Endothelial cell of umbilical vein (primary cell): ENCODE data around the gene MBD5. TPM values are rescaled to one million over a fixed set of nuclear protein-coding genes. Genes with fewer than 3 reads are reported as not detected.

Experiments
- BruUV-seq: library from RNA; stranded (reverse); fragments of 400-500 nt; replicated peaks from 2 replicates; lab custom pipeline; 2021; lab: Mats Ljungman, UMichigan
- CTCF ChIA-PET: fragments of 300-600, 350-600 bp; sonication (Branson Sonifier 250); formaldehyde crosslinking; loops from one replicate; lab custom pipeline; 2021; ENCODE audit warnings: antibody characterized with exemption, inconsistent platforms; lab: Charles Lee
- POLR2A ChIA-PET: fragments of 300-600, 350-600 bp; sonication (Branson Sonifier 250); formaldehyde crosslinking; loops from one replicate; lab custom pipeline; 2021; ENCODE audit warnings: antibody characterized with exemption, inconsistent platforms; lab: Charles Lee
- DNase-seq: peaks from one replicate; pipeline ENCODE4 v3.0.0-alpha.2; 2011; ENCODE audit warnings: low read depth, low spot score
- FAIRE-seq: peaks from 2 replicates; lab custom pipeline; 2011; peaks lifted over from hg19 to GRCh38; lab: Jason Lieb, UNC
- H2AFZ ChIP-seq: 2 replicates; pipeline ENCODE4 v1.6.0; 2012; ENCODE audit warnings: low read depth, low read length, control low read depth, inconsistent platforms
- H3K27ac ChIP-seq: 2 replicates; pipeline ENCODE4 v1.5.1; 2011; ENCODE audit warnings: low read depth, mild to moderate bottlenecking, control low read depth, low read length, moderate library complexity; ENCODE audit not compliant: insufficient read depth
- H3K27me3 ChIP-seq, 2 experiments: 2 replicates each; pipeline versions ENCODE4 v1.6.0 to v1.6.1; 2011; ENCODE audit warnings: low read length in 2 of 2, mixed read lengths in 1 of 2; ENCODE audit not compliant: control insufficient read depth in 2 of 2, insufficient read depth in 2 of 2
- H3K36me3 ChIP-seq, 2 experiments: 2 replicates in 1 of 2; 3 replicates in 1 of 2; pipeline ENCODE4 v1.5.1; 2011; ENCODE audit warnings: low read length in 2 of 2, mild to moderate bottlenecking in 1 of 2, moderate library complexity in 1 of 2; ENCODE audit not compliant: control insufficient read depth in 2 of 2, insufficient read depth in 2 of 2; ENCODE audit errors: extremely low read depth in 1 of 2
- H3K4me1 ChIP-seq: 3 replicates; pipeline ENCODE4 v1.5.1; 2011; ENCODE audit warnings: mild to moderate bottlenecking, low read length; ENCODE audit not compliant: control insufficient read depth, insufficient read depth; ENCODE audit errors: extremely low read depth
- H3K4me2 ChIP-seq: 2 replicates; pipeline ENCODE4 v1.6.1; 2011; ENCODE audit warnings: low read length, control low read depth, mixed read lengths; ENCODE audit not compliant: insufficient read depth
- H3K4me3 ChIP-seq, 3 experiments: fragments of 200-600 bp in 1 of 3; sonication (generic), shearing (Covaris generic) in 1 of 3; replicated peaks in 1 of 3; 2 replicates each; pipeline ENCODE4 v1.5.1; 2011 to 2016; ENCODE audit warnings: control low read depth in 3 of 3, low read length in 3 of 3, mild to moderate bottlenecking in 2 of 3, inconsistent platforms in 1 of 3, low read depth in 1 of 3, moderate library complexity in 1 of 3; ENCODE audit not compliant: insufficient read depth in 1 of 3
- H3K79me2 ChIP-seq: 2 replicates; pipeline ENCODE4 v1.6.0; 2012; ENCODE audit warnings: low read length, inconsistent platforms; ENCODE audit not compliant: control insufficient read depth, insufficient read depth
- H3K9ac ChIP-seq: replicated peaks from 2 replicates; pipeline ENCODE3; 2011; ENCODE audit warnings: low read length, control low read depth; ENCODE audit not compliant: insufficient read depth; ENCODE audit errors: extremely low read depth
- H3K9me1 ChIP-seq: replicated peaks from 3 replicates; pipeline ENCODE4 v1.6.0; 2011; ENCODE audit warnings: mild to moderate bottlenecking, low read length; ENCODE audit not compliant: control insufficient read depth, insufficient read depth; ENCODE audit errors: extremely low read depth
- H3K9me3 ChIP-seq: replicated peaks from 2 replicates; pipeline ENCODE4 v1.5.1; 2012; ENCODE audit warnings: low read length, inconsistent platforms; ENCODE audit not compliant: control insufficient read depth, insufficient read depth
- H4K20me1 ChIP-seq: replicated peaks from 2 replicates; pipeline ENCODE3; 2011; ENCODE audit warnings: mild to moderate bottlenecking, low read length; ENCODE audit not compliant: control insufficient read depth, insufficient read depth; ENCODE audit errors: extremely low read depth
- EZH2 ChIP-seq: IDR thresholded peaks from 2 replicates; pipeline ENCODE4 v1.6.1; 2012; ENCODE audit warnings: borderline replicate concordance, low read depth, mild to moderate bottlenecking, moderate library complexity, low read length, inconsistent platforms; ENCODE audit not compliant: severe bottlenecking
- GATA2 ChIP-seq: IDR thresholded peaks from 2 replicates; pipeline ENCODE4 v1.7.0; 2011; ENCODE audit warnings: low read depth, mild to moderate bottlenecking, moderate library complexity, mixed read lengths, low read length; ENCODE audit not compliant: insufficient read length, insufficient read depth
- JUN ChIP-seq: IDR thresholded peaks from 2 replicates; pipeline ENCODE4 v1.6.1; 2011; ENCODE audit warnings: borderline replicate concordance, low read depth; ENCODE audit not compliant: insufficient read length, insufficient read depth
- MYC ChIP-seq: IDR thresholded peaks from one replicate; pipeline ENCODE4 v1.6.1; 2011; ENCODE audit warnings: mild to moderate bottlenecking, low read depth, low read length
- POLR2AphosphoS5 ChIP-seq: IDR thresholded peaks from 2 replicates; pipeline ENCODE4 v1.6.1; 2012; ENCODE audit warnings: low read depth, mild to moderate bottlenecking, control low read depth, low read length, moderate library complexity; ENCODE audit not compliant: insufficient read depth
- dilution Hi-C: fragments of 300-500 bp; cut with MboI; formaldehyde crosslinking; loops from one replicate; pipeline ENCODE4 v1.15.0; 2019; ENCODE audit warnings: low sequenced_read_pairs; ENCODE audit not compliant: extremely low pct_ligation_motif_present
- intact Hi-C: fragments of 100-400 bp; cut with micrococcal nuclease; formaldehyde crosslinking; loops from one replicate; pipeline ENCODE4 v1.10.0; 2022
- polyA plus RNA-seq, 4 experiments: library from polyadenylated mRNA; depleted of rRNA in 3 of 4; stranded (reverse) in 3 of 4; unstranded in 1 of 4; fragments of >200 nt; gene quantifications; 2 replicates each; pipeline versions ENCODE4 v1.2.1 to v1.2.3, GENCODE V29; 2011 to 2012; ENCODE audit warnings: missing spikeins in 1 of 4
- total RNA-seq: library from RNA; stranded (reverse); gene quantifications from 2 replicates; pipeline ENCODE4 v1.2.3, GENCODE V29; 2021
- TF ChIP-seq, protein P1 (sequence below): IDR thresholded peaks from 2 replicates; pipeline ENCODE4 v1.6.1; 2011; ENCODE audit not compliant: insufficient read depth, insufficient read length
- TF ChIP-seq, protein P2 (sequence below), 2 donors: IDR thresholded peaks; 1 replicate in 1 of 2; 2 replicates in 1 of 2; pipeline ENCODE4 v1.5.1; 2011; ENCODE audit warnings: low read length in 2 of 2, mild to moderate bottlenecking in 2 of 2, moderate library complexity in 2 of 2, control low read depth in 1 of 2, inconsistent platforms in 1 of 2, low read depth in 1 of 2; ENCODE audit not compliant: insufficient read depth in 1 of 2; ENCODE audit errors: extremely low read depth in 1 of 2

MBD5 gene
- total and polyA plus RNA-seq, 2 donors (not counting 3 experiments of a cell fraction or from before 2014, with no cell fraction given), result 11.3 to 37.0 TPM

DNA sequence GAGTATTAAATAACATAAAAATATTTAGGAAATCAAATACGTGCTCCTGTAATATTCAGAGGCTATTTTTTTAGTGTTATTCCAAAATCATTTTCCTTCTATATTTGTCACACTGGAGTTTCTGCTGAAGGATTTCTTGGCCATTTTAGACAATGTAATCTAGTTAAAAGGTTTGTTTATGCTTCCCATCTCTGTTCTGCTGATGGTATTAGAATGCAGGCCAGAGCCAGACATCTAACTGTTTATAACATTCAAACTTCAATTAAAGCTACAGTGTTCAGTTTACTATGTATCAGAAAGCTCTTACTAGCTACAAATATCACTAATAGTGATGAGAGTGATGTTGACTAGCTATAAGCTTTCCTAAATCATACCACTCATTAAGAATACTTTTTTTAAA, 7.9 kb downstream of the MBD5 start:
- dilution Hi-C loops, result no loop called here
- ChIA-PET POLR2A (interaction anchor here (0.5 to 1.0 kb wide), 2 partner anchors 8 to 94 kb away, joined by 3 to 4 read pairs; partner anchors contain the start of genes MBD5 and ORC4), CTCF (interaction anchor here (0.9 kb wide), 2 partner anchors 9 to 65 kb away, joined by 3 read pairs; no protein-coding TSS in a partner anchor)
- no peak for DNase-seq
- Histone ChIP-seq H3K4me2 (no peak overlapping the region), H3K27ac (no peak overlapping the region), H3K79me2 (peaks cover 28% of the 10 kb centered on the region), H4K20me1 (peaks cover 2% of the 10 kb centered on the region), H3K4me1 (peaks cover 2% of the 10 kb centered on the region), H3K36me3 (no peaks in the 10 kb centered on the region), H3K9me1 (no peaks in the 10 kb centered on the region), H3K9ac (no peak overlapping the region), H3K9me3 (no peaks in the 10 kb centered on the region), H2AFZ (no peak overlapping the region), H3K4me3 (no peak overlapping the region), H3K27me3 (no peaks in the 10 kb centered on the region)
- FAIRE-seq, result no peak
- intact Hi-C loops, result no loop called here
- TF ChIP-seq GATA2 (no peak), POLR2AphosphoS5 (no peak), EZH2 (no peak)
- BruUV-seq, result no TSS peak

DNA sequence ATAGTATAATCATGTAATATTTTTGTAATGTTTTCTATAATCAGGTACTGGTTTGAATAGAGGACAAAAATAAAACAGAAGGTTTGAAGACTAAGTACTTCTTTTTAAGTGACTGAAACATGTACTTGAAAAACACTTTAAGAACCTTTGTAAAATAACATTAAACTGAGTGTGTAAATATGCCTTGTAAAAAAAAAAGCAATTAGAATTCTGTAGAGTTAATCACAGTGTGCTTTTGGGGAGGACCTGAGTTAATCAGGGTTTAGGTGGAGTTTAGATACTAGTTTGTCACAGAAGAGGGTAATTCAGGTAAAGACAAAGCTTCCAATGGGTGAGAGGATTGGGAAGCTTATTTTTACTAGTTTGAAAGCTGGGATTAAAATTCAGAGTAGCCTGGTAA, 10.3 kb downstream of the MBD5 start:
- no peak for DNase-seq
- H3K4me3 ChIP-seq, result no peak overlapping the region
- H3K4me2 ChIP-seq, result no peak overlapping the region
- no peaks in the 10 kb centered on the region for H3K9me1 ChIP-seq
- no peak overlapping the region for H3K27ac ChIP-seq
- H3K79me2 ChIP-seq, result peaks cover 19% of the 10 kb centered on the region
- intact Hi-C loops, result no loop called here
- no peaks in the 10 kb centered on the region for H3K36me3 ChIP-seq
- no peak overlapping the region for H2AFZ ChIP-seq
- no peak for TF ChIP-seq EZH2
- TF ChIP-seq, protein P1, sequence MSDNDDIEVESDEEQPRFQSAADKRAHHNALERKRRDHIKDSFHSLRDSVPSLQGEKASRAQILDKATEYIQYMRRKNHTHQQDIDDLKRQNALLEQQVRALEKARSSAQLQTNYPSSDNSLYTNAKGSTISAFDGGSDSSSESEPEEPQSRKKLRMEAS, result no peak
- TF ChIP-seq POLR2AphosphoS5, result no peak
- TF ChIP-seq, protein P2, sequence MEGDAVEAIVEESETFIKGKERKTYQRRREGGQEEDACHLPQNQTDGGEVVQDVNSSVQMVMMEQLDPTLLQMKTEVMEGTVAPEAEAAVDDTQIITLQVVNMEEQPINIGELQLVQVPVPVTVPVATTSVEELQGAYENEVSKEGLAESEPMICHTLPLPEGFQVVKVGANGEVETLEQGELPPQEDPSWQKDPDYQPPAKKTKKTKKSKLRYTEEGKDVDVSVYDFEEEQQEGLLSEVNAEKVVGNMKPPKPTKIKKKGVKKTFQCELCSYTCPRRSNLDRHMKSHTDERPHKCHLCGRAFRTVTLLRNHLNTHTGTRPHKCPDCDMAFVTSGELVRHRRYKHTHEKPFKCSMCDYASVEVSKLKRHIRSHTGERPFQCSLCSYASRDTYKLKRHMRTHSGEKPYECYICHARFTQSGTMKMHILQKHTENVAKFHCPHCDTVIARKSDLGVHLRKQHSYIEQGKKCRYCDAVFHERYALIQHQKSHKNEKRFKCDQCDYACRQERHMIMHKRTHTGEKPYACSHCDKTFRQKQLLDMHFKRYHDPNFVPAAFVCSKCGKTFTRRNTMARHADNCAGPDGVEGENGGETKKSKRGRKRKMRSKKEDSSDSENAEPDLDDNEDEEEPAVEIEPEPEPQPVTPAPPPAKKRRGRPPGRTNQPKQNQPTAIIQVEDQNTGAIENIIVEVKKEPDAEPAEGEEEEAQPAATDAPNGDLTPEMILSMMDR (IDR thresholded peaks at IDR 0.05; ENCODE audit: extremely low read depth in 1 of 2, insufficient read depth in 1 of 2, low read depth in 1 of 2, low read length in 2 of 2), result no peak
- no peak for TF ChIP-seq JUN
- no peak for TF ChIP-seq MYC
- no peak for TF ChIP-seq GATA2
- CTCF ChIA-PET, result interaction anchor here (1.3 to 1.7 kb wide), 3 partner anchors 8 to 478 kb away, joined by 4 to 5 read pairs (median 5); no protein-coding TSS in a partner anchor
- H3K9ac ChIP-seq, result no peak overlapping the region
- H3K9me3 ChIP-seq, result no peaks in the 10 kb centered on the region
- H4K20me1 ChIP-seq, result peaks cover 2% of the 10 kb centered on the region
- no peak for FAIRE-seq
- H3K4me1 ChIP-seq, result no peaks in the 10 kb centered on the region
- no TSS peak for BruUV-seq
- H3K27me3 ChIP-seq, result no peaks in the 10 kb centered on the region
- POLR2A ChIA-PET, result interaction anchor here (0.6 kb wide), 1 partner anchor 10 kb away, joined by 15 read pairs; no protein-coding TSS in a partner anchor
- dilution Hi-C loops, result no loop called here
